ENCODE results near the gene VEGFC.

The VEGFC gene

DNA sequence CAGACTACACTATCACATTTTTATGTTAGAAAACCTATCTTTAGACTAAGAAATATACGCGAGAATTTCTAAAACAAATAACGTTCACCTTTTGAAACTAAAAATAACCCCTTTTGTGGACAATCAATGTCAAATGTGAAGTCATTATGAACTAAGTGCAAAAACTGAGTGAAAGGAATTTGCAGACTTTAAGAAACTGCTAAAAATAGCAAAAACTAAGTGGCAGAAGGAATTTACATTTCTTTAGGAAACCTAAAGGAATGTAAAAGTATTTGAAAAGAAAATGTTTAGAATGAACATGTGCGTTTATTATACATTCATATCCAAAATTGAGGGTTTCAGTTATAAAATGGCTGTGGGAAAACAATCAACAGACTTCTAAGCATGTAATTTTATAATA, 58.3 kb downstream of the VEGFC start:
- Histone ChIP-seq H3K9me3 (ENCODE audit: low read length) (no peaks in the 10 kb centered on the region), H3K36me3 (ENCODE audit: insufficient read depth, low read length) (no peaks in the 10 kb centered on the region), H3K9me2 (ENCODE audit: low read depth, low read length) (no peaks in the 10 kb centered on the region), H3K9ac (ENCODE audit: low read length) (no peak overlapping the region), H3K4me3 (ENCODE audit: low read depth, low read length, poor library complexity, severe bottlenecking) (no peak overlapping the region), H3F3A (ENCODE audit: insufficient read depth, low read length) (no peaks in the 10 kb centered on the region), H3K4me1 (ENCODE audit: insufficient read depth, low read length, severe bottlenecking) (no peaks in the 10 kb centered on the region), H3K79me2 (ENCODE audit: insufficient read depth, low read length) (no peaks in the 10 kb centered on the region), H2AFZ (ENCODE audit: low read length) (no peak overlapping the region), H4K20me1 (ENCODE audit: insufficient read depth, low read length) (no peaks in the 10 kb centered on the region), H3K27ac (ENCODE audit: low read depth, low read length, poor library complexity, severe bottlenecking) (no peak overlapping the region), H3K27me3 (ENCODE audit: insufficient read depth, low read length) (no peaks in the 10 kb centered on the region), H3K4me2 (ENCODE audit: low read length) (no peak overlapping the region)
- no peak for TF ChIP-seq EZH2 (IDR thresholded peaks at IDR 0.05; ENCODE audit: borderline replicate concordance, low read length)
- TF ChIP-seq, protein P1, sequence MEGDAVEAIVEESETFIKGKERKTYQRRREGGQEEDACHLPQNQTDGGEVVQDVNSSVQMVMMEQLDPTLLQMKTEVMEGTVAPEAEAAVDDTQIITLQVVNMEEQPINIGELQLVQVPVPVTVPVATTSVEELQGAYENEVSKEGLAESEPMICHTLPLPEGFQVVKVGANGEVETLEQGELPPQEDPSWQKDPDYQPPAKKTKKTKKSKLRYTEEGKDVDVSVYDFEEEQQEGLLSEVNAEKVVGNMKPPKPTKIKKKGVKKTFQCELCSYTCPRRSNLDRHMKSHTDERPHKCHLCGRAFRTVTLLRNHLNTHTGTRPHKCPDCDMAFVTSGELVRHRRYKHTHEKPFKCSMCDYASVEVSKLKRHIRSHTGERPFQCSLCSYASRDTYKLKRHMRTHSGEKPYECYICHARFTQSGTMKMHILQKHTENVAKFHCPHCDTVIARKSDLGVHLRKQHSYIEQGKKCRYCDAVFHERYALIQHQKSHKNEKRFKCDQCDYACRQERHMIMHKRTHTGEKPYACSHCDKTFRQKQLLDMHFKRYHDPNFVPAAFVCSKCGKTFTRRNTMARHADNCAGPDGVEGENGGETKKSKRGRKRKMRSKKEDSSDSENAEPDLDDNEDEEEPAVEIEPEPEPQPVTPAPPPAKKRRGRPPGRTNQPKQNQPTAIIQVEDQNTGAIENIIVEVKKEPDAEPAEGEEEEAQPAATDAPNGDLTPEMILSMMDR (IDR thresholded peaks at IDR 0.05; ENCODE audit: low read length): no peak

- Histone ChIP-seq H3K27ac (ENCODE audit: low read depth, low read length, poor library complexity, severe bottlenecking) (no peak overlapping the region), H3K4me1 (ENCODE audit: insufficient read depth, low read length, severe bottlenecking) (no peaks in the 10 kb centered on the region), H3K4me2 (ENCODE audit: low read length) (no peak overlapping the region), H3K9ac (ENCODE audit: low read length) (no peak overlapping the region), H3K36me3 (ENCODE audit: insufficient read depth, low read length) (no peaks in the 10 kb centered on the region), H3K9me2 (ENCODE audit: low read depth, low read length) (no peaks in the 10 kb centered on the region), H2AFZ (ENCODE audit: low read length) (no peak overlapping the region), H3F3A (ENCODE audit: insufficient read depth, low read length) (no peaks in the 10 kb centered on the region), H3K27me3 (ENCODE audit: insufficient read depth, low read length) (no peaks in the 10 kb centered on the region), H3K4me3 (ENCODE audit: low read depth, low read length, poor library complexity, severe bottlenecking) (no peak overlapping the region), H4K20me1 (ENCODE audit: insufficient read depth, low read length) (no peaks in the 10 kb centered on the region), H3K9me3 (ENCODE audit: low read length) (no peaks in the 10 kb centered on the region), H3K79me2 (ENCODE audit: insufficient read depth, low read length) (no peaks in the 10 kb centered on the region)
- TF ChIP-seq EZH2 (IDR thresholded peaks at IDR 0.05; ENCODE audit: borderline replicate concordance, low read length): no peak
- TF ChIP-seq, protein P1 (IDR thresholded peaks at IDR 0.05; ENCODE audit: low read length): no peak
Observed at GRCh38 chr4:176729489-176729888, 63.2 kb downstream of the VEGFC start.

DNA sequence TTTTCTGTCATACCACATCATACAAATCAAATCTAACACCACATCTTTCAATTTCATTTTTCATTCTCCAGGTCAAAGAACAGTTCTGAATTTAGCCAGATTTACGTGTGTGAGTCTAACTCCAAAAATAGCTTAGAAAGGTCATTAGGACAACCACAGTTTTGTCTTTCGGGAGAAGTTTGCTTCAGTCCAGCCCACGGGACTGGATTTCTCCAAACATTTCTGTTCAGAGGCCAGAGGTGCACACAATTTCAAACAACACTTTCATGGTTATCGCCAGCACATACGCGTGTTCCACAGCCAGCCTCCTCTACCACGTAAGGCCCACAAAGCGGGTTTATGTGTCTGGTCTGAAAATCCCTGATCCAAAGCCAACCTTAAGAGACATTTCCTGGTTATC, 65.9 kb downstream of the VEGFC start:
- H3K9me3 ChIP-seq (ENCODE audit: low read length): no peaks in the 10 kb centered on the region
- H3K4me3 ChIP-seq (ENCODE audit: low read depth, low read length, poor library complexity, severe bottlenecking): no peak overlapping the region
- no peaks in the 10 kb centered on the region for H3K9me2 ChIP-seq (ENCODE audit: low read depth, low read length)
- H3F3A ChIP-seq (ENCODE audit: insufficient read depth, low read length): no peaks in the 10 kb centered on the region
- H2AFZ ChIP-seq (ENCODE audit: low read length): no peak overlapping the region
- no peak overlapping the region for H3K4me2 ChIP-seq (ENCODE audit: low read length)
- no peaks in the 10 kb centered on the region for H3K36me3 ChIP-seq (ENCODE audit: insufficient read depth, low read length)
- H3K27ac ChIP-seq (ENCODE audit: low read depth, low read length, poor library complexity, severe bottlenecking): no peak overlapping the region
- no peak for TF ChIP-seq EZH2 (IDR thresholded peaks at IDR 0.05; ENCODE audit: borderline replicate concordance, low read length)
- TF ChIP-seq, protein P1 (IDR thresholded peaks at IDR 0.05; ENCODE audit: low read length): no peak
- H3K9ac ChIP-seq (ENCODE audit: low read length): no peak overlapping the region
- H3K4me1 ChIP-seq (ENCODE audit: insufficient read depth, low read length, severe bottlenecking): no peaks in the 10 kb centered on the region
- H3K79me2 ChIP-seq (ENCODE audit: insufficient read depth, low read length): no peaks in the 10 kb centered on the region
- no peaks in the 10 kb centered on the region for H4K20me1 ChIP-seq (ENCODE audit: insufficient read depth, low read length)
- no peaks in the 10 kb centered on the region for H3K27me3 ChIP-seq (ENCODE audit: insufficient read depth, low read length)

Measured in OCI-LY1 (cell line).